ENCODE data around the gene TMEM45A. TPM values are rescaled to one million over a fixed set of nuclear protein-coding genes. Genes with fewer than 3 reads are reported as not detected.
A peak's percentile ranks its signal among the peaks of the same experiment; 100 is the strongest.
"Not testable (repeated sequence)": the region's sequence is repeated elsewhere in the genome, so short reads cannot be mapped to it uniquely, and the experiment has no call there.

TMEM45A gene
- total RNA-seq, 1 experiment from 2014 or later = 48.5 TPM

- Histone ChIP-seq H3K4me3 (no peak overlapping the region), H3K36me3 (no peaks in the 10 kb centered on the region), H3K4me1 (replicated peaks) (peaks cover 10% of the 10 kb centered on the region; the same call in 1 of the 2 replicates), H3K27me3 (replicated peaks) (no peaks in the 10 kb centered on the region; the same call in 1 of the 2 replicates), H3K27ac (no peak overlapping the region), H3K9me3 (replicated peaks) (no peaks in the 10 kb centered on the region)
- DNase-seq (ENCODE audit: low read depth in 1 of 2, low spot score in 2 of 2) = no peak
Measured at GRCh38 chr3:100581650-100582049, 89.2 kb downstream of the TMEM45A start.

- not testable (repeated sequence) for H3K36me3 ChIP-seq; H3K27ac ChIP-seq; H3K4me3 ChIP-seq; H3K4me1 ChIP-seq (replicated peaks); H3K9me3 ChIP-seq (replicated peaks); H3K27me3 ChIP-seq (replicated peaks); DNase-seq (ENCODE audit: low read depth in 1 of 2, low spot score in 2 of 2)
Measured at GRCh38 chr3:100582157-100582556, 89.7 kb downstream of the TMEM45A start.

DNA sequence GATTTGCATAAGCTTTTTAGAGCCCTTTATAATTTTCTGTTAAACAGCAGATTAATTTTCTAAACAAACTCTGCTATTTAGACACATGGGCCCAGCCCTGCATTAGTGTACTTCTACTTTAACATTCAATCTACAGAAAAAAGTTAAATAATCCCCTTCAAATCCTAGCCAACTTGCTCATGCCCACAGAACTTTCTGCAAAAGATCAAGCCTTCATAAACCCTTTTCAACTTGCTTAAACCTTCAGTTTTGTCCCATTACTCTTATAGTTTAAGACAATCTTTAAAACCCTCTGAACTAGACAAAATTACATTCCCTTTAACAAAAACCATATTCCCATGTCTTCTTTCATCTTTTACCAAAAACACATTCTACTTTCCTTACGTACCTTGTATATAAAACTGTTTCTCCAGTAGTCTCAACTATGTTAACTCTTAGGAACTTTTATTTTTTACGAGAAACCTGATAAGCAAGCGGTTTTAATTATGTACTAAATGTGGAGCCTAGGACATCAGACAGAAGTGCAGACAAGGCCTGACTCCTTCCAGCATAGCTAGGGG, 91.8 kb downstream of the TMEM45A start:
- Histone ChIP-seq H3K9me3 (replicated peaks) (no peaks in the 10 kb centered on the region), H3K27ac (no peak overlapping the region)

DNA sequence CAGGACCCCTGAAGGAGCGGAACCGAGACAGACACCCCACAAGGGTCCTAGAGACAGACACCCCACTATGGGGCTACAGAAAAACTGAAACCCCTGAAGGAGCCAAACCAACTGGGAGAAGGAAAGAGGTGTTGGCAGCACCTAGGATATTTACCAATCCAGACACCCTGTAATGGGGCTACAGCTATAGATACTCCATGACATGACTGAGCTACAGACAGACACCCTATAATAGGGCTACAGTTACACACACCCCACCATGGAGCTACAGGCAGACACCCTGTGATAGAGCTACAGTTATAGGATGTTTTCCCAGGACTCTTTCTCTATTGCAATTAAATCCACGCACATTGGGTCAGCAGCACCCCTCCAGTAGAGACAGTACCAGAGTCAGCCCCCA, 94.4 kb downstream of the TMEM45A start:
- H3K36me3 ChIP-seq = no peaks in the 10 kb centered on the region
- H3K27me3 ChIP-seq (replicated peaks) = no peaks in the 10 kb centered on the region
- H3K9me3 ChIP-seq (replicated peaks) = no peaks in the 10 kb centered on the region
- H3K4me3 ChIP-seq = no peak overlapping the region
- peaks cover 5% of the 10 kb centered on the region; the same call in 1 of the 2 replicates for H3K4me1 ChIP-seq (replicated peaks)
- H3K27ac ChIP-seq = no peak overlapping the region
- DNase-seq (ENCODE audit: low read depth in 1 of 2, low spot score in 2 of 2) = no peak

More for the DNA sequence above, 91.8 kb downstream of the TMEM45A start:
- Histone ChIP-seq H3K4me3 (no peak overlapping the region), H3K36me3 (no peaks in the 10 kb centered on the region), H3K4me1 (replicated peaks) (peaks cover 10% of the 10 kb centered on the region; the same call in 1 of the 2 replicates), H3K27me3 (replicated peaks) (no peaks in the 10 kb centered on the region)
- DNase-seq (ENCODE audit: low read depth in 1 of 2, low spot score in 2 of 2) = no peak

DNA sequence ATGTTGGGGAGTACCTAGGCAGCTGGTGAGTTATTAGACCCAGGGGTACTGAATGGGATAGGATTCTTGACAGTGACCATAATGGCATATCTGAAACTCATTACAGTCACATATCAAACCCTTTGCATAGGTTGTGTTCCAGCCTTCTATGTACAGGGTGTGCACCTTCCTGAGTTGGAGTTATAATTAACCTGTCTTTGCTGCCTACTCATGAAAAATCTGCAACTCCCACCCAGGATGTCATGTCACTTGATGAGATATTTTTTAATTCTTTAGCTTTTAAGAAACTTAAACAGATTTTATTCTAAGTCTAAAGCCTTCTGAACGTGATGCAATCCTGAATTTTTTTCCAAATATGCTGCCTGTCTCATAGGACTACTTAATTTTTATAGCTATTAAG, 95.8 kb downstream of the TMEM45A start:
- Histone ChIP-seq H3K27ac (no peak overlapping the region), H3K4me1 (replicated peaks) (0 out of 2 replicates have a peak, but pooled peaks cover 3% of the 10 kb centered on the region), H3K4me3 (no peak overlapping the region), H3K9me3 (replicated peaks) (no peaks in the 10 kb centered on the region), H3K36me3 (no peaks in the 10 kb centered on the region), H3K27me3 (replicated peaks) (no peaks in the 10 kb centered on the region)
- DNase-seq (ENCODE audit: low read depth in 1 of 2, low spot score in 2 of 2) = no peak

DNA sequence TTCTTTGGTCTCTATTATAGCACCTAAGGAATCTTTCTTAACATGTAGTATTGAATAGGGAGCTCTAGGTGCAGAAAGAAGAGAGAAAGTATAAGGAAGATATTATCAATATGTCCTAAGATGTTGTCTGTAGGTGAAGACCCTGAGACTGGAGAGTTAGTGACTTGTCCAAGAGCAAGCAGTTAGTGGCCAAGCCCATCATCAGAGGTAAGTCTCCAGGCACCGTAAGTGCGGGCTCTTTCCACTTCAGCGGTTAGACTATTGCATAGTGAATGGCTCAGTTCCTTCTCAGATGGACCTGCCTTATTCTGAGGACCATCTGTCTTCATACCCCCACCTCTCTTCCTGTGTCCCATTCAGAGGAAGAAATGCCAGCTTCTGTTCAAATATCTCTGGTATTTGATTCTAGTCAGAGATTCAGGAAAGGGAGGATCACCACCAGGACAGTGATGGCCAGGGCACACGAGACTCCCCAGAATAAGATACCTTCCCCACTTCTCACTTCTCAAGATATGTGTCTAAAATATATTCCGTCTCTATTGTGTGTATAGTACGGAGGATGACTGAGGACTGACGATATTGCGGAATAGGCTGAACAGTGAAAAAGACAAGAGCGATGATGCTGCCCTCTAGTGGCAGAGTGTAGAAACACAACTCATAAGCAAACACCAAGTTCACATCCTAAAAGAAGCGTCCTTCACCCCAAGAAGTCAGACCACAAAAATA, 97.9 kb downstream of the TMEM45A start:
- 0 out of 2 replicates have a peak, but pooled peaks cover 3% of the 10 kb centered on the region for H3K4me1 ChIP-seq (replicated peaks)
- no peaks in the 10 kb centered on the region for H3K9me3 ChIP-seq (replicated peaks)
- no peak overlapping the region for H3K27ac ChIP-seq
- H3K4me3 ChIP-seq = no peak overlapping the region
- peak in 1 of 2 experiments; percentile 51 for DNase-seq (ENCODE audit: low read depth in 1 of 2, low spot score in 2 of 2)
- H3K36me3 ChIP-seq = no peaks in the 10 kb centered on the region
- H3K27me3 ChIP-seq (replicated peaks) = no peaks in the 10 kb centered on the region

DNA sequence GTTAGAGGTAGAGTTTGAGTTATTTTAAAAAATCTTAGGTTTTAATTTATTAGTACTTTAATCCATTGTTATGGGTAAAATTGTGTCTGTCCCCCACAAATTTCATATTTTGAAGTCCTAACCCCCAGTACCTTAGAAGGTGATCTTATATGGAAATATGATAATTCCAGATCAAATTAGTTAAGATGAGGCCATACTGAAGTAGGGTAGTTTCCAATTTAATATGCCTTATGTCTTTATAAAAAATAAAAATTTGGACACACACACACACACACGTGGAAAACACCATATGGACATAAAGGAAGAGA, 98.4 kb downstream of the TMEM45A start:
- Histone ChIP-seq H3K27me3 (replicated peaks) (no peaks in the 10 kb centered on the region), H3K27ac (no peak overlapping the region), H3K4me3 (no peak overlapping the region), H3K4me1 (replicated peaks) (0 out of 2 replicates have a peak, but pooled peaks cover 3% of the 10 kb centered on the region), H3K9me3 (replicated peaks) (no peaks in the 10 kb centered on the region), H3K36me3 (no peaks in the 10 kb centered on the region)
- no peak for DNase-seq (ENCODE audit: low read depth in 1 of 2, low spot score in 2 of 2)

DNA sequence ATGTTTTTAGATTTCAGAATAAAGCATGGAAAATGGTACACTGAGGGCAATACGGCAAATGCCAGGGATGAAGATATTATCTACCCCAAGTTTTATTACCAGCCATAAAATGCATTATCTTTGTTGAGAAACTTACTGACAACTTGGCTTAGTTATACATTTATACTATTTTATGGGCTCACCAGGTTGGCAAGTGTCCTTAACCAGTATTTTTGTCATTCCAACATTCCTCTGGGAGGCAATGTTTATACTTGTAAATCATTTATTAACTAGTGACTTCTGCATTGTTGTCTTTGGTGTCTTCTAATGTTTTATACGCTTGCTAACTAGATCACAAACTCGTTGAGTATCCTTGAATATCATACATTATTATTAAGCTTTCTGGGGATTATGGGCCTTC, 99.0 kb downstream of the TMEM45A start:
- Histone ChIP-seq H3K9me3 (replicated peaks) (no peaks in the 10 kb centered on the region), H3K27me3 (replicated peaks) (no peaks in the 10 kb centered on the region), H3K4me3 (no peak overlapping the region), H3K36me3 (no peaks in the 10 kb centered on the region), H3K4me1 (replicated peaks) (0 out of 2 replicates have a peak, but pooled peaks cover 3% of the 10 kb centered on the region), H3K27ac (no peak overlapping the region)
- no peak for DNase-seq (ENCODE audit: low read depth in 1 of 2, low spot score in 2 of 2)

DNA sequence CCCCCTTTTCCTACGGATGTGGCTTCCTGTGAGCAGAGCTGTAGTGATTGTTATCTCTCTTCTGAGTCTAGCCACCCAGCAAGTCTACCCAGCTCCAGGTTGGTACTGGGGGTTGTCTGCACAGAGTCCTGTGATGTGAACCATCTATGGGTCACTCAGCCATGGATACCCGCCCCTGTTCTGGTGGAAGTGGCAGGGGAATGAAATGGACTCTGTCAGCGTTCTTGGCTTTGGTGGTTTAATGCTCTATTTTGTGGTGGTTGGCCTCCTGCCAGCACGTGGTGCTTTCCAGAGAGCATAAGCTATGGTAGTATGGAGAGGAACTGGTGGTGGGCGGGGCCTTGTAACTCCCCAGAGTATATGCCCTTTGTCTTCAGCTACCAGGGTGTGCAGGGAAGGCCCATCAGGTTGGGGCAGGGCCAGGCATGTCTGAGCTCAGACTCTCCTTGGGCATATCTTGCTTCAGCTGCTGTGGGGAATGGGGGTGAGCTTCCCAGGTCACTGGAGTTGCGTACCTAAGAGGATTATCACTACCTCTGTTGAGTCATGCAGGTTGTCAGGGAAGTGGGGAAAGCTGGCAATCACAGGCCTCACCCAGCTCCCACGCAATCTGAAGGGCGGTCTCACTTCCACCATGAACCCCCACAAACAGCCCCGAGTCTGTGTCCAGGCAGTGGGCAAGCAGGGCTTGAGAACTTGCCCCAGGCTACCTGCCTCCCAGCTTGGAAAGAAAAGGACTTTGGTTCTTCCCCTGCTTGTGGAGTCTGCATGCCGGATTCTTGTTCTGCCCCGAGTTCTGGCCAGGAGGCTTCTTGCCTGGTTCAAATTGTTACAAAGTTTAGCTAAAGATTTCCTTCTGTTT, 108.0 kb downstream of the TMEM45A start:
- no peaks in the 10 kb centered on the region for H3K36me3 ChIP-seq
- peaks cover 6% of the 10 kb centered on the region; the same call in 1 of the 2 replicates for H3K4me1 ChIP-seq (replicated peaks)
- no peak overlapping the region for H3K4me3 ChIP-seq
- no peak overlapping the region for H3K27ac ChIP-seq
- no peaks in the 10 kb centered on the region for H3K27me3 ChIP-seq (replicated peaks)
- no peak for DNase-seq (ENCODE audit: low read depth in 1 of 2, low spot score in 2 of 2)
- H3K9me3 ChIP-seq (replicated peaks) = no peaks in the 10 kb centered on the region

GRCh38 chr3:100602506-100603444, 110.4 kb downstream of the TMEM45A start:
- DNase-seq (ENCODE audit: low read depth in 1 of 2, low spot score in 2 of 2) = no peak
- Histone ChIP-seq H3K9me3 (replicated peaks) (no peaks in the 10 kb centered on the region), H3K27ac (no peak overlapping the region), H3K4me3 (no peak overlapping the region), H3K27me3 (replicated peaks) (no peaks in the 10 kb centered on the region), H3K36me3 (no peaks in the 10 kb centered on the region), H3K4me1 (replicated peaks) (peaks cover 6% of the 10 kb centered on the region; the same call in 1 of the 2 replicates)

- no peaks in the 10 kb centered on the region for H3K27me3 ChIP-seq (replicated peaks)
- no peak for DNase-seq (ENCODE audit: low read depth in 1 of 2, low spot score in 2 of 2)
- H3K36me3 ChIP-seq = no peaks in the 10 kb centered on the region
- H3K4me3 ChIP-seq = no peak overlapping the region
- peaks cover 6% of the 10 kb centered on the region; the same call in 1 of the 2 replicates for H3K4me1 ChIP-seq (replicated peaks)
- H3K27ac ChIP-seq = no peak overlapping the region
- H3K9me3 ChIP-seq (replicated peaks) = no peaks in the 10 kb centered on the region
Measured at GRCh38 chr3:100603469-100603868, 111.0 kb downstream of the TMEM45A start.

- no peaks in the 10 kb centered on the region for H3K9me3 ChIP-seq (replicated peaks)
Measured at GRCh38 chr3:100605358-100605757, 112.9 kb downstream of the TMEM45A start.

GRCh38 chr3:100606894-100607512, 114.6 kb downstream of the TMEM45A start:
- H3K36me3 ChIP-seq = no peaks in the 10 kb centered on the region
- H3K4me1 ChIP-seq (replicated peaks) = peaks cover 6% of the 10 kb centered on the region; the same call in 1 of the 2 replicates
- no peak overlapping the region for H3K27ac ChIP-seq
- H3K27me3 ChIP-seq (replicated peaks) = no peaks in the 10 kb centered on the region
- no peak overlapping the region for H3K4me3 ChIP-seq
- no peak for DNase-seq (ENCODE audit: low read depth in 1 of 2, low spot score in 2 of 2)
- H3K9me3 ChIP-seq (replicated peaks) = no peaks in the 10 kb centered on the region

More at GRCh38 chr3:100605358-100605757, 112.9 kb downstream of the TMEM45A start:
- Histone ChIP-seq H3K27ac (no peak overlapping the region), H3K27me3 (replicated peaks) (no peaks in the 10 kb centered on the region), H3K4me1 (replicated peaks) (peaks cover 6% of the 10 kb centered on the region; the same call in 1 of the 2 replicates), H3K36me3 (no peaks in the 10 kb centered on the region), H3K4me3 (no peak overlapping the region)
- DNase-seq (ENCODE audit: low read depth in 1 of 2, low spot score in 2 of 2) = no peak
